ENCODE results near the gene CEP350.
"Not testable (repeated sequence)": the region's sequence is repeated elsewhere in the genome, so short reads cannot be mapped to it uniquely, and the experiment has no call there.

Gene CEP350

GRCh38 chr1:179996099-179996498, 41.5 kb downstream of the CEP350 start:
- DNase-seq = no peak

GRCh38 chr1:180000575-180000974, 46.0 kb downstream of the CEP350 start:
- DNase-seq = no peak

- DNase-seq = no peak
Observed at GRCh38 chr1:180002437-180002836, 47.8 kb downstream of the CEP350 start.

- DNase-seq = no peak
Observed at GRCh38 chr1:180003026-180003695, 48.6 kb downstream of the CEP350 start.

- DNase-seq = not testable (repeated sequence)
Observed at GRCh38 chr1:180006762-180007161, 52.2 kb downstream of the CEP350 start.

GRCh38 chr1:180020017-180020416, 65.4 kb downstream of the CEP350 start:
- DNase-seq = no peak

GRCh38 chr1:180026556-180026955, 71.9 kb downstream of the CEP350 start:
- no peak for DNase-seq

- no peak for DNase-seq
Observed at GRCh38 chr1:180027949-180028445, 73.4 kb downstream of the CEP350 start.

- no peak for DNase-seq
Observed at GRCh38 chr1:180028864-180029263, 74.3 kb downstream of the CEP350 start.

- DNase-seq = no peak
Observed at GRCh38 chr1:180029524-180030135, 75.0 kb downstream of the CEP350 start.

- no peak for DNase-seq
Observed at GRCh38 chr1:180031664-180032063, 77.1 kb downstream of the CEP350 start.

- no peak for DNase-seq
Observed at GRCh38 chr1:180033390-180033789, 78.8 kb downstream of the CEP350 start.

- no peak for DNase-seq
Observed at GRCh38 chr1:180040034-180040433, 85.4 kb downstream of the CEP350 start.

GRCh38 chr1:180041582-180041981, 87.0 kb downstream of the CEP350 start:
- DNase-seq = no peak

GRCh38 chr1:180042988-180043622, 88.5 kb downstream of the CEP350 start:
- no peak for DNase-seq

- no peak for DNase-seq
Observed at GRCh38 chr1:180043785-180044184, 89.2 kb downstream of the CEP350 start.

GRCh38 chr1:180046674-180047073, 92.1 kb downstream of the CEP350 start:
- DNase-seq = no peak

- no peak for DNase-seq
Observed at GRCh38 chr1:180053594-180054567, 99.3 kb downstream of the CEP350 start.

- DNase-seq = no peak
Observed at GRCh38 chr1:180057883-180058396, 103.3 kb downstream of the CEP350 start.

GRCh38 chr1:180061019-180061418, 106.4 kb downstream of the CEP350 start:
- DNase-seq = no peak

- DNase-seq = no peak
Observed at GRCh38 chr1:180062452-180062971, 107.9 kb downstream of the CEP350 start.

- DNase-seq = no peak
Observed at GRCh38 chr1:180065408-180065807, 110.8 kb downstream of the CEP350 start.

Data from stimulated activated CD4-positive, alpha-beta T cell treated with anti-CD3 and anti-CD28 coated beads, Interleukin-15, amount 100 ng/mL, for 24 hours (primary cell).